IPS-18c (cell line): ENCODE measurements around the gene ELAVL1.
"Not testable (repeated sequence)": the region's sequence is repeated elsewhere in the genome, so short reads cannot be mapped to it uniquely, and the experiment has no call there.

Experiments used
- H3K4me3 ChIP-seq: 2 replicates; pipeline ENCODE4 v1.7.0; 2013; ENCODE audit warnings: low read depth, mild to moderate bottlenecking, low read length, moderate library complexity; ENCODE audit not compliant: insufficient read depth
- H3K9me3 ChIP-seq: one replicate; pipeline ENCODE4 v1.6.1; 2013; ENCODE audit warnings: mild to moderate bottlenecking, low read length, moderate library complexity; ENCODE audit not compliant: control insufficient read depth, insufficient read depth

Gene ELAVL1

DNA sequence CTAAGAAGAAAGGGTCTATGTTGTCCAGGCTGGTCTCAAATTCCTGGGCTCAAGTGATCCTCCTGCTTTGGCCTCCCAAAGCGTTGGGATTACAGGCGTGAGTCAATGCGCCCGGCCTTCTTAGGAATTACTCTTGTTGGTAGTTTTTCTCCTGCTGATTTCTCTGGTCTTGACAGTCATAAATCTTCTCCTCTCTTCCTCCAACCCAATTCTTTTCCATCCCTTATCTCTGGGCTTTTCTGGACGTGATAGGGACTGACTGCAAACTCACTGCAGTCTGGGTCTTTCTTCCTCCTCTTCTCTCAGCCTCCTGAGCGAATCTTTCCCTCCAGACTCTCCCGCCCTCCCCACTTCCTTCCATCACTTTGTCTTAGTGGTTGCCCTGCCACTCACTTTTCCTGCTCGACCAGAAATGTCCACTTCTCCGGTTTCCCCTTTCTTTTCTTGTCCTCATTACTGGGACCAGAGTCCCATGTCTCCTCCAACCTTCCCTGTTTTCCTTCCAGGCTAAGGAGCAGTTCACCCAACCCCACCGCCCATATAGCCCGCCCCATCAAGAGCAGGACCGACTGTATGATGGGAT lies 40.1 kb downstream of the ELAVL1 start:
- no peaks in the 10 kb centered on the region for H3K9me3 ChIP-seq
- H3K4me3 ChIP-seq, result no peak overlapping the region

DNA sequence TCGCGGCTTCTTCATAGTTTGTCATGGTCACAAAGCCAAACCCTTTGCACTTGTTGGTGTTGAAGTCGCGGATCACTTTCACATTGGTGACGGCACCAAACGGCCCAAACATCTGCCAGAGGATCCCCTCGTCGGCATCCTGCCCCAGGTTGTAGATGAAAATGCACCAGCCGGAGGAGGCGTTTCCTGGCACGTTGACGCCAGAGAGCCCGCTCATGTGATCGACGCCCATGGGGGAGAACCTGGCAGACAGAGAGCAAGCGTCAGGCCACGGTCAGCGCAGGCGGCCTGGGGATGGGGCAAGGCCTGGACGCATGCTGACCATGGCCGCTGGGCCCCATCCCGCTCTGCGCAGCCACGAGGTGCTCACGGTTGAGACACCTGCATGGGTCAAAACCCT lies 41.9 kb downstream of the ELAVL1 start:
- no peak overlapping the region for H3K4me3 ChIP-seq

DNA sequence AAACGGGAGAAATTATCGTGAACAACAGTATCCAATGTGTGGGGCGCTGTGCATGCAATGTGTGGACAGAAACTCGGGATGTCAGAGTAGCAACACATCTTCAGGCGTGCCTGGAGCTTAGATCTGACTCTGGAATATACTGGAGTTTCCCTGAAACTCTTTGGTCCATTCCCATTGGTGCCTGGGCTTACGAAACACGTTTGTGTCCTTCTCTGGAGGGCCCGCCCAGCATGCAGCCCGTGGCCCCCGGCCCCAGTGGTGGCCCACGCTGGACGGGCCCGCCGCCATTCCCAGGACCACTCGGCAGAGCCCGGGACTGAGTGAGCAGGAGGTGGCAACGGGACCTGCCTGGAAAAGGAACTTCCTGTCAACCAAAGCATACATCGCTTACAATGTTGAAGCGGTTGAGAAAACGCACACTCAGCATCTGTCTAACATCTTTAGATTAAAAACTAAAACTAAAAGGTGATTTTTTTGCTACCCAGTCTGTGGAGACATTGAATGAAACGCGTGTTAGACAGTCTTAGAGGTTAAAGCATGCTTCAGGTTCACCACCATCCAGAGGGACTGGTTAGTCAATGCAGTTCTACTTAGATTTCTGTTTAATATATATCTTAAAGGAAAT lies 42.7 kb downstream of the ELAVL1 start:
- Histone ChIP-seq H3K4me3 (no peak overlapping the region), H3K9me3 (no peaks in the 10 kb centered on the region)

More for the DNA sequence above, 41.9 kb downstream of the ELAVL1 start:
- no peaks in the 10 kb centered on the region for H3K9me3 ChIP-seq

DNA sequence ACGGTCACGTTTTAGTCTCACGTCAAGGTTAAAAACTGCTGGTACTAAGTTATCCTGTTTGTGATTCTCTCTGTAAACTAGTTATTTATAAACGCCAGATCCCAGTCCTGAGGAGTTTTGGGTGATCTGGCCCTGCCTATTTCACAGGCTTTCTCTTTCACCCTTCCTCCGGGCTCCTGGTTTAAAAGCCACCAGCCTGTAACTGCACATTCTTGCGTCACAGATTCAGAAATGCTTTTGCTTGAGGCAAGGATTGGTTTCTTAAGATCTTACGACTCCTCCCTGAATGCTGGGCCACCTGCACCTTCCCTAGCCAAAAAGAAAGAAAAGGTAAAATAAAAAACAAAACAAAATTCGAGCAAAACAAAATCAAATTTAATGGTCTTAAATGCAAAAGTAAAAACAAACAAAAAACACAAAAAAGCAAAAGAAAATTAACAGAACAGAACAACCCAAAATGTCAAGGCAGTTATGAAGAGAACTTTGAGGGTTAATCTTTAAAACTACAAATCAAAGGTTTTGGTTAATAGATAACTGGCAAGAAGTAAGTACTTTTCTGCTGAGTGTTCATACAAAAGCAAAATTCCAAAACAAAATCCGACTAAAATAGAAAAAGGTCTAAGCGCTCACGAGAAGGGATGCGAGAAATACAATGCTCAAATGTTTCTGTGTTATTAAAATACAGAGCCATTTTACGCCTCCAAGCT lies 43.4 kb downstream of the ELAVL1 start:
- no peak overlapping the region for H3K4me3 ChIP-seq
- H3K9me3 ChIP-seq, result no peaks in the 10 kb centered on the region

DNA sequence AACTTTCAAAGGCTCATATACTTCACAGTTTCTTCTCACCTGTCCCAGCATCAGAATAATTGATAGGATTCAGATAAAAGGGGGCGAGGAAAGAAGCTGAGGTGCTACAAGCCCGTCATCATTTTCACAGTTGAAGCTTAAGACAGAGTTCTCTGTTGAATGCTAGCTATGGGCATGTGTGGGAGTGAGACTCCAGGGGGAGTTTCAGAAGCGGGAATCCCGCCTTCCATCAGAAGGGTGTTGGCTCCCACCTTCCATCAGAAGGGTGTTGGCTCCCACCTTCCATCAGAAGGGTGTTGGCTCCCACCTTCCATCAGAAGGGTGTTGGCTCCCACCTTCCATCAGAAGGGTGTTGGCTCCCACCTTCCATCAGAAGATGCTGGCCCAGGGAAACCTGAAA lies 44.4 kb downstream of the ELAVL1 start:
- not testable (repeated sequence) for H3K4me3 ChIP-seq, H3K9me3 ChIP-seq

DNA sequence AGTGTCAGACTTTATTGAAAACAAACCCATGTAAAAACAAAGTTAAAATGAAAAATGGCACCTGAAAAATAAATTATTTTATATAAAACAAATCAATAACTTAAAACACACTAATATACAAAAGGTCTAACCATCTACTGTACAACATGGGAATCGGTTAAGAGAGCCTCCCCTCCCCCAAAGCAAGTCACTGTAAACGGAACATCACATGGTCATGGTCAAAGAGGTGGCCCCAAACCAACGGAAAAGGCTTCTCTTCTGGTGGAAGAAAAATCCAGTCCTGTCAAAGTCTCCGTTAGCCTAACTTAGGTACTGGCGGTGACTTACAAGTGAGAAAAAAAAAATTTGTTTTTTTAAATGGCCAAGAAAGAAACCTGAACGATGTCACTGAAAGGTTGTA lies 46.2 kb downstream of the ELAVL1 start:
- Histone ChIP-seq H3K9me3 (peaks cover under 1% of the 10 kb centered on the region), H3K4me3 (no peak overlapping the region)

DNA sequence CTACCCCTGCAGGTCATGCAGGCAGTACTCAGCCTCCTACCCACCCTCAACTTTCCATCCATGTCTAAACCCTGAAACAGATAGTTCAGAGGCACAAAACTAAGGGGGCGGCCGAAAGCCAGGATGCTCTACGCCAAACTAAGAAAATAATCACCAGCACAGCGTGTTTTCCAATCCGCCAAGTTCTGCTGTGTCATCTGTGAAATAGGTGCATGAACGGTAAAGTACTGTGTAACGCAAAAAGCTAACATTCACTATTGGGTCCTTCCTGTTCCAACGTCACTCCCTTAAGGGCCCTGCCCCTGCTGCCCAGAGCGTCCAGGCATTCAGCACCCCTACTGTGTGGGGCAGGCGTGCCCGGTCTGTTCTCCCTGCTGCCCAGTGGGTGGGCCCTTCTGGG lies 49.7 kb downstream of the ELAVL1 start:
- peaks cover 2% of the 10 kb centered on the region for H3K9me3 ChIP-seq
- no peak overlapping the region for H3K4me3 ChIP-seq

DNA sequence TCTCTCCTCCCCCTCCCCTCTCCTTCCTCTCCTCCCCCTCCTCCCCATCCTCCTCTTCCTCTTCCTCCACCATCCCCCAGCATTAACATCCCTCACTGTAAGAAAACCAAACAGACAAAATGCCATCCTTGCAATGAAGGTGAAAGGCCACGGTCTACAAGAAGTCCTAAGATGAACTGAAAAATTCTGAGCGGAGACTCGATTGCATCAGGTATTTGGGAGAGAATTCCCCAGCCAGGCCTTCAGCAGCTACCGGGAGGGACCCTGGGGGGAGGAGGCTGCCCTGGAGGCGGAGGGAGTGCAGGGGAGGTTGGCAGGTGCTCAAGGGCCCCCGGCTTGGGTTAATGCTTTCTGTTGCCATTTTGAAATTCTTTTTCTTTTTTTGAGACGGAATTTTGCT lies 51.9 kb downstream of the ELAVL1 start:
- no peak overlapping the region for H3K4me3 ChIP-seq
- peaks cover 2% of the 10 kb centered on the region for H3K9me3 ChIP-seq

DNA sequence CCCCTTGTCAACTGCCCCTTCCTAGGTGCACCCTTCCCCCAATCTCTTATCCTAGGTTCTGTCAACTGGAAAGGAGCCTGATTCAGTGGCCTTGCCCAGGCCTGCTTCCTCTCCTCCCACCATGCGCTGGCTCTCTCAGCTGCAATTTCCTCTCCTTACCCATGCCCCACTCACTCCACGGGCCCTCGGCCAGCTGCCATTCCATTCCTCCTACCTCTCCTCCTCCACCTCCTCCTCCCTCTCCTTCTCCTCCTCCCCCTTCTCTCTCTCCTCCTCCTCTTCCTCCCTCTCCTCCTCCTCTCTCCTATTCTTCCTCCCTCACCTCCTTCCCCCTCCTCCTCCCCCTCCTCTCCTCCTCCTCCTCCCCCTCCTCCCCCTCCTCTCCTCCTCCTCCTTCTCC lies 52.4 kb downstream of the ELAVL1 start:
- peaks cover 2% of the 10 kb centered on the region for H3K9me3 ChIP-seq

DNA sequence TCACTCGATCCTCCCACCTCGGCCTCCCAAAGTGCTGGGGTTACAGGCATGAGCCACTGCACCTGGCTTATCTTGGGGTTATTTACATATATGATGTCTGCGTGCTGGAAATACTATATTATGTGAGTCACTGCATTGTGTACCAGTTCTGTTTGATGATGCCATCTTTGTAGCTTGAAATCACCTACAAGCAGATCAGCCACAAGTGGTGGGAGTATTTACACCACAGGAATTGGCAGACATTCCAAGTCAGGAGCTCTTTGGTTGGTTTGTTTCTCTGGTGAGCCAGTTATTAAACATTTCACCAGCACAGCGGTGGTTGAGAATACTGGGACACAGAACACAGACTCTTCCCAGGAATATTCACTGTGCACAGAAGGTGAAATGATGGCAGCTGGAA lies 57.5 kb downstream of the ELAVL1 start:
- no peak overlapping the region for H3K4me3 ChIP-seq
- no peaks in the 10 kb centered on the region for H3K9me3 ChIP-seq

More for the DNA sequence above, 52.4 kb downstream of the ELAVL1 start:
- H3K4me3 ChIP-seq, result no peak overlapping the region

DNA sequence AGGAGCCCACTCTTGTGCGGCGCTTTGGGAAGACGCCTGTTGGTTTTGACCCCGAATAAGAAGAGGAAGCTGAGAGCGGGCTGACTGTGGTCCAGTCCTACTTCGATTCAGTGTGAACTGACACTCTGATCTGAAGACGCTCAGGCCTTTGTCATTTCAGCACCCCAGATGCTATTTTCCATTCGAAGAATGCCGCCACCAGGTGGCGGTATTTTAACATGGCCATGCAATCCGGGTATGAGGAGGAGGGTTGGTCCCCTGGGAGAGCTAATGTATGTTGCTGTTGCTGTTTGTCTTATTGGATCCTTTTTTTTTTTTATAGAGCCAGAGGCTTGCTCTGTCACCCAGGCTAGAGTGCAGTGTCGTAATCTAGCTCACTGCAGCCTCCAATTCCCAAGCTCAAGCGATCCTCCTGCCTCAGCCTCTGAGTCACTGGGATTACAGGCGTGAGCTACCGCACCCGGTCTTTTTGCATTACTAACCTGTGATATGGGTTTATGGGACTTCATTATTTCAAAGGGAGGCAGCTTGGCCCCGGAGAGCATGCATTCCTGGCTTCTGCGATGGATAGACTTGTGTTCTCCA lies 61.2 kb downstream of the ELAVL1 start:
- Histone ChIP-seq H3K4me3 (peak overlapping the region; percentile 98), H3K9me3 (no peaks in the 10 kb centered on the region)

DNA sequence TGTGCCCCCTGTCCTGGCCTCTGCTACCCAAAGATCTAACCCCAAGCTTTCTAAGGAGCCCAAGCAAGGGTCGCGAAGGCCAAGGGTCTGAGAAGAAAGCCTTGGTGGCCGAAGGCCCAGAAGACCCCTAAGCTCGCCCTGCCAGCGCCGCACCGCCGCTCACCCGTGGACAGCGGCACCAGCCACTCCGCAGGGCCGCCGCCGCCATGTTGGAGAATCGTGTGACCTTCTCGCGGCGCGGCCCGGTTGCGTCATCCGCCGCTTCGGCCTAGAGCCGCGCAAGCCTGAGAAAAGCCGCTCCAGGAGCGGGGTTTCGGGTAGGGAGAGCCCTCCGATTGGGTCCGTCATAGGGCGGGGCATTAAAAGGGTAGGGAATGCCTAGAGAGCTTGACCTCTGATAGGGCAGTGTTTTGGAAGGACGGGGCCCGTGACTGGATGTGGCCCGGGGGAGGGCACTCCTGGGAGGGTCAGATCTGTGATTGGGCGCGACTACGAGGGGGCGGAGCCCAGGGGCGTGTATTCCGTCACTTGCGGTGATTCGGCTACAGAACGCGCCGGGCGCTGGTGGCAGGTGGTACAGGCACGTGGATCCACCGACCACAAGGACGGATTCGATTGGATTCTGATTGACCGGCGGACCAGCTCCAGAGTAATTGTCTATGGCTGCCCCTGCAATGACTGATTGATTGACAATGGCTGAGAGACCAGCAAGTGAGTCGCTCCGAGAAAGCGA lies 61.8 kb downstream of the ELAVL1 start, which contains the start of gene TIMM44:
Gene TIMM44 (minus strand): TSS at position 223 of the 733 bp plus-strand sequence. CDS start 15 bp downstream, at position 208.
- H3K9me3 ChIP-seq, result no peaks in the 10 kb centered on the region

DNA sequence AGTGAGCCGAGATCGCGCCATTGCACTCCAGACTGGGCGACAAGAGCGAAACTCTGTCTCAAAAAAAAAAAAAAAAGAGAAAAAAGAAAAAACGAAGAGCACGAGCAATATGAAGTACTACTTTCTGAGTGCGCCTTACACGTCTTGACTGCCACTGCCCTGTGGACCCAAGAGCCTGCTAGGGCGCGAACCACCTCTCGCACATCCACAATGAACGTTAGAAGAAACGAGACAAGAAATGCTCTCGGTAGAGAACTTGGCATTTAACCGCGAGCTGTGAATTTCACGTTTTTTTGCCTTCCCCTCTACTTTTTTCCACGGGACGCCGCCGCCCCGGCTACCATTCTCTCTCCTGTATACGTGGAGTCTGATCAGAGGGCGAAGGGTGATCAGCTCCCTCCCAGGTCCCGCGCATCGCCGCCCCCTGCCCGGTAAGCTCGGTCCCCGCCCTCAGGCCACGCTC lies 62.4 kb downstream of the ELAVL1 start:
- H3K4me3 ChIP-seq, result peak overlapping the region; percentile 84
- H3K9me3 ChIP-seq, result no peaks in the 10 kb centered on the region

More for the DNA sequence above, 61.8 kb downstream of the ELAVL1 start, which contains the start of gene TIMM44:
- H3K4me3 ChIP-seq, result peak within 1 kb of the TSS; percentile 98

DNA sequence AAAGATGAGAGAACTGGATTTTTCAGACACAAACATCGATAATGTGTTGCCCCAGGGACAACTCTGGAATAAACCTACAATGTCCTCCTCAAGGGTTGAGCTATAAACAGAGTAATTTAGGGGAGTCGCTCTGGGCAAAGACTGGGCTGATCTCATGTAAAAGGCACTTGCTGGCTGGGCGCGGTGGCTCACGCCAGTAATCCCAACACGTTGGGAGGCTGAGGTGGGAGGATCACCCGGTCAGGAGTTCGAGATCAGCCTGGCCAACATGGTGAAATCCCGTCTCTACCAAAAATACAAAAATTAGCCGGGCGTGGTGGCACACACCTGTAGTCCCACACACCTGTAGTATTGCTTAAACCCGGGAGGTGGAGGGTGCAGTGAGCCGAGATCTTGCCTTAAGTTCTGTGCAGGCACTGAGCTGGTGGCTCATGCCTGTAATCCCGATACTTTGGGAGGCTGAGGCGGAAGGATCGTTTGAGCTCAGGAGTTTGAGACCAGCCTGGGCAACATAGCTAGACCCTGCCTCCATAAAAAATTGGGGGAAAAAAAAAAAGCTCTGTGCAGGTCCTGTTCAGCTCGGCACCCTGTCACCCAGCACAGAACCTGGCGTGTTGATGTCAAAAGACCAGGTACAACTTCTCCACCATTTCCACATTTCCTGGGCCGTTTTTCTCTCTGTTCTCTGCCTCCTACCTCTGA lies 63.4 kb downstream of the ELAVL1 start:
- peak overlapping the region; percentile 84; the same call in 1 of the 2 replicates for H3K4me3 ChIP-seq

DNA sequence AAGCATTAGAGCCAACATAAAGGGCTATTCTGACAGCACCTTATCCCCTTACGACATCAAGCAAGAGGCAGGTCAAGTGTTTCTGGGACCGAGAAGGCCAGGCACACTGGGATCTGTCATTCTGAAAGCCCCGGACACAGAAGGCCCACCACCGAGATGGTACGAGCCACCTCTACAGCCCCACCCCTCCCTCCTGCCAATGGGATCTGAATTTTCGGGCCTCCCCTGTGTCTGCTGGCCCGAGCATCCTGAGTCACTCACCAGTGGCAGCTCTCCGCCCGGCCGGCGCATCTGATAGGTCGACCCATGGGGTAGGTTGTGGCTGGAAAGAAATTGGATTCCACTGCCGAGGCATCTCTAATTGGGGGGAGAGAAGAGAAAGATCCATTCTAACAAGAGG lies 64.6 kb downstream of the ELAVL1 start:
- Histone ChIP-seq H3K9me3 (no peaks in the 10 kb centered on the region), H3K4me3 (no peak overlapping the region)

More for the DNA sequence above, 63.4 kb downstream of the ELAVL1 start:
- no peaks in the 10 kb centered on the region for H3K9me3 ChIP-seq

DNA sequence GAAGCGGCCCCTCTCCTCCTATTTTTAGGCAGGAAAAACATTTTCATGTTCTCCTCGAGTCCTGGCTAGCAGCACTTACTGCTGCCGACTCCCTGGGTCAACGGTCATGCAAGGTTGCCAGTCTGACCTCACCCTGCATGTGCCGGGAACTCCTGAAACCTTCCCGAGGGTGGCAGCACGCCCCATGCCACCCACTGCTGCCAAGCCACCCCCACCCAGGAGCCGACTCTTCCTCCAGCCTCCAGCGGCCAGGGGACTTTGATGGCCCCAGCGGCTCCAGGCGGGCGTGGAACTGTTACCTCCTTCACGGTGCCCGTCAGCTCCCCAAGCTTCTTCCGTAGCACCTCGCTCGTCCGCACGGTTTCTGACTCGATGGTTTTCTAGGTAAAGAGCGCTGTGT lies 70.7 kb downstream of the ELAVL1 start:
- no peak overlapping the region for H3K4me3 ChIP-seq
- H3K9me3 ChIP-seq, result no peaks in the 10 kb centered on the region
